Ureter (tissue), 1 donor: ENCODE results near the gene LEMD2. TPM values are rescaled to one million over a fixed set of nuclear protein-coding genes. Genes with fewer than 3 reads are reported as not detected.

Experiments
- DNase-seq: peaks from one replicate; pipeline ENCODE4 v3.0.0-alpha.2; 2020; ENCODE audit warnings: low spot score
- total RNA-seq: library from RNA; stranded (reverse); gene quantifications from one replicate; pipeline ENCODE4 v1.2.4, GENCODE V29; 2023
- donor health status: DM: yes; HTN: yes; CAD: no.

The LEMD2 gene
- total RNA-seq, 1 donor from 2014 or later, result 71.0 TPM

GRCh38 chr6:33820243-33820642 is 31.3 kb upstream of the LEMD2 start:
- DNase-seq, result no peak

GRCh38 chr6:33819021-33819420 is 30.1 kb upstream of the LEMD2 start:
- DNase-seq, result no peak

- no peak for DNase-seq
Measured at GRCh38 chr6:33818293-33818692, 29.4 kb upstream of the LEMD2 start.

GRCh38 chr6:33817489-33817888 is 28.6 kb upstream of the LEMD2 start:
- DNase-seq, result no peak

GRCh38 chr6:33816911-33817310 is 28.0 kb upstream of the LEMD2 start:
- no peak for DNase-seq

GRCh38 chr6:33815854-33816253 is 26.9 kb upstream of the LEMD2 start:
- DNase-seq, result no peak

- DNase-seq, result no peak
Measured at GRCh38 chr6:33813990-33814985, 25.4 kb upstream of the LEMD2 start.

- DNase-seq, result no peak
Measured at GRCh38 chr6:33813246-33813904, 24.4 kb upstream of the LEMD2 start.

GRCh38 chr6:33812669-33813068 is 23.7 kb upstream of the LEMD2 start:
- no peak for DNase-seq

GRCh38 chr6:33809594-33809993 is 20.7 kb upstream of the LEMD2 start:
- DNase-seq, result no peak

GRCh38 chr6:33808641-33809180 is 19.8 kb upstream of the LEMD2 start:
- DNase-seq, result no peak

GRCh38 chr6:33807606-33808005 is 18.7 kb upstream of the LEMD2 start:
- DNase-seq, result no peak

GRCh38 chr6:33806841-33807240 is 17.9 kb upstream of the LEMD2 start:
- no peak for DNase-seq

- DNase-seq, result no peak
Measured at GRCh38 chr6:33803571-33804053, 14.7 kb upstream of the LEMD2 start, which contains the start of gene MLN. Gene MLN (minus strand): TSS chr6:33804003. CDS start chr6:33801163, 2,840 bp downstream.

GRCh38 chr6:33802186-33802958 is 13.4 kb upstream of the LEMD2 start:
- DNase-seq, result no peak

- DNase-seq, result no peak
Measured at GRCh38 chr6:33801611-33802010, 12.7 kb upstream of the LEMD2 start.

GRCh38 chr6:33800248-33800969 is 11.5 kb upstream of the LEMD2 start:
- no peak for DNase-seq

GRCh38 chr6:33799454-33800113 is 10.7 kb upstream of the LEMD2 start:
- no peak for DNase-seq

- no peak for DNase-seq
Measured at GRCh38 chr6:33798343-33798848, 9.5 kb upstream of the LEMD2 start.
